ENCODE results near the gene CNN3.

DNA sequence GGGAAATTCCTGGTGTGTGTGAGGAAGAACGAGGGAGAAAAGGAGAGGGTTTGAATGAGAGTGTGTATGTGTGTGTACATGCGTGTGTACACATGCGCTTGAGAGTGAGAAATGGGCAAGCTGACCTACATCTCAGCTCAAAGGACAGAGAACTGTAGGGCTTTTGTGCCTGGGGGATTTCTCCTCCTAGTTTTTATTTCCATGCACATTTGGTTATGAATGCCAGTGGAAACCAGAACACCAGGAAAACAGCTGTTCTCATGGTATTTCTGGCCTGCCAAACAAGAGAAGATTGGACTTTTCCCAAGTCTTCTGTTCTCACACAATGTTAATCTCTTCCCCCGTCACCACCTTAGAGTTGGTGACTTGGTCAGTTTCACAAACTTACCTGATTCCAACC is 61.5 kb downstream of the CNN3 start:
- TF ChIP-seq RARB (CRISPR knock-in tag; IDR thresholded peaks at IDR 0.05) (no peak), TCF4 (CRISPR knock-in tag; IDR thresholded peaks at IDR 0.05; ENCODE audit: borderline replicate concordance) (no peak), ZNF565 (CRISPR knock-in tag; conservative IDR thresholded peaks at IDR 0.05; ENCODE audit: low read depth) (no peak)

All from SK-N-SH treated with all-trans-retinoic acid at 6 μM for 48 hours (cell line).